SK-N-SH (cell line): ENCODE measurements around the gene MCM3AP. TPM values are rescaled to one million over a fixed set of nuclear protein-coding genes. Genes with fewer than 3 reads are reported as not detected.

Source experiments
- CTCF ChIA-PET: fragments of 300-600, 350-600 bp; formaldehyde crosslinking; extraction: SDS; loops from one replicate; lab custom pipeline; 2021; lab: Yijun Ruan, JAX
- POLR2A ChIA-PET: fragments of 350-600 bp; sonication (Branson Sonifier 250); formaldehyde crosslinking; extraction: SDS; loops from one replicate; lab custom pipeline; 2020; ENCODE audit warnings: antibody characterized with exemption, inconsistent platforms; lab: Yijun Ruan, JAX
- DNase-seq: peaks from one replicate; pipeline ENCODE4 v3.0.0; 2012
- H2AFZ ChIP-seq: fragments of 200-600 bp; sonication (generic); 2 replicates; pipeline ENCODE4 v1.8.1; 2016; ENCODE audit warnings: antibody characterized with exemption, mild to moderate bottlenecking, low read depth
- H3F3A ChIP-seq: fragments of 200-600 bp; sonication (generic); replicated peaks from 2 replicates; pipeline ENCODE3; 2016; ENCODE audit warnings: antibody characterized with exemption, mild to moderate bottlenecking; ENCODE audit not compliant: insufficient read depth
- H3K27ac ChIP-seq, 2 experiments: fragments of 200-500 bp in 1 of 2; fragments of 200-600 bp in 1 of 2; sonication (Bioruptor generic) in 1 of 2; sonication (generic), shearing (Covaris generic) in 1 of 2; 2 replicates each; pipeline versions ENCODE4 v1.5.1 to v1.6.1; 2014 to 2016; ENCODE audit warnings: low read depth in 2 of 2, inconsistent platforms in 1 of 2, low read length in 1 of 2, mild to moderate bottlenecking in 1 of 2, mixed read lengths in 1 of 2
- H3K27me3 ChIP-seq: fragments of 200-600 bp; sonication (generic), shearing (Covaris generic); 2 replicates; pipeline ENCODE4 v1.6.1; 2016; ENCODE audit warnings: mixed run types; ENCODE audit not compliant: insufficient read depth
- H3K36me3 ChIP-seq, 2 experiments: fragments of 200-500 bp in 1 of 2; fragments of 200-600 bp in 1 of 2; sonication (Bioruptor generic) in 1 of 2; sonication (generic) in 1 of 2; replicated peaks in 1 of 2; 2 replicates each; pipeline versions ENCODE3 to v1.5.1; 2014 to 2016; ENCODE audit warnings: low read length in 1 of 2, mild to moderate bottlenecking in 1 of 2; ENCODE audit not compliant: insufficient read depth in 2 of 2, control insufficient read depth in 1 of 2
- H3K4me1 ChIP-seq, 2 experiments: fragments of 200-500 bp in 1 of 2; fragments of 200-600 bp in 1 of 2; sonication (Bioruptor generic) in 1 of 2; sonication (generic), shearing (Covaris generic) in 1 of 2; 2 replicates each; pipeline versions ENCODE4 v1.5.1 to v1.6.1; 2014 to 2016; ENCODE audit warnings: low read depth in 1 of 2, low read length in 1 of 2, mixed run types in 1 of 2; ENCODE audit not compliant: insufficient read depth in 2 of 2, control insufficient read depth in 1 of 2
- H3K4me2 ChIP-seq: fragments of 200-600 bp; sonication (generic), shearing (Covaris generic); 2 replicates; pipeline ENCODE4 v1.6.1; 2017; ENCODE audit warnings: mixed run types
- H3K4me3 ChIP-seq, 2 experiments: fragments of 200-500 bp in 1 of 2; fragments of 200-600 bp in 1 of 2; sonication (Bioruptor generic) in 1 of 2; sonication (generic), shearing (Covaris generic) in 1 of 2; 2 replicates each; pipeline versions ENCODE4 v1.5.1 to v1.8.1; 2014 to 2016; ENCODE audit warnings: low read depth in 2 of 2, inconsistent platforms in 1 of 2, low read length in 1 of 2, mild to moderate bottlenecking in 1 of 2, mixed read lengths in 1 of 2, moderate library complexity in 1 of 2
- H3K79me2 ChIP-seq: fragments of 200-600 bp; sonication (generic); 2 replicates; pipeline ENCODE4 v1.8.1; 2017; ENCODE audit warnings: mild to moderate bottlenecking; ENCODE audit not compliant: insufficient read depth
- H3K9ac ChIP-seq: fragments of 200-600 bp; sonication (generic); 2 replicates; pipeline ENCODE4 v1.6.1; 2017; ENCODE audit warnings: mixed run types
- H3K9me2 ChIP-seq: fragments of 200-600 bp; sonication (generic); 2 replicates; pipeline ENCODE4 v1.6.1; 2017; ENCODE audit warnings: mixed run types
- H3K9me3 ChIP-seq: fragments of 200-600 bp; sonication (generic); 2 replicates; pipeline ENCODE4 v1.6.1; 2017; ENCODE audit warnings: mixed run types, mild to moderate bottlenecking, moderate library complexity
- H4K20me1 ChIP-seq: fragments of 200-600 bp; sonication (generic); 2 replicates; pipeline ENCODE4 v1.6.1; 2017; ENCODE audit warnings: mild to moderate bottlenecking, mixed run types; ENCODE audit not compliant: insufficient read depth
- CHD2 ChIP-seq: fragments of 150-350 bp; IDR thresholded peaks from 2 replicates; pipeline ENCODE4 v1.6.1; 2018; ENCODE audit warnings: low read length; ENCODE audit not compliant: partially characterized antibody
- CTCF ChIP-seq: fragments of 200-600 bp; sonication (generic); IDR thresholded peaks from 2 replicates; pipeline ENCODE4 v1.6.1; 2017; ENCODE audit warnings: antibody characterized with exemption, mild to moderate bottlenecking, moderate library complexity
- ELF1 ChIP-seq: IDR thresholded peaks from 2 replicates; pipeline ENCODE4 v1.4.0; 2012
- EP300 ChIP-seq, 2 experiments: IDR thresholded peaks; 2 replicates each; pipeline versions ENCODE4 v1.4.0 to v1.6.1; 2012; ENCODE audit warnings: borderline replicate concordance in 1 of 2, low read depth in 1 of 2, low read length in 1 of 2
- FOXM1 ChIP-seq: IDR thresholded peaks from 2 replicates; pipeline ENCODE4 v1.4.0; 2012; ENCODE audit warnings: low read depth, mild to moderate bottlenecking
- GABPA ChIP-seq: IDR thresholded peaks from 2 replicates; pipeline ENCODE4 v1.4.0; 2012; ENCODE audit warnings: low read depth, mild to moderate bottlenecking
- IRF3 ChIP-seq: fragments of 150-350 bp; IDR thresholded peaks from 2 replicates; pipeline ENCODE4 v1.6.1; 2016; ENCODE audit warnings: mild to moderate bottlenecking, low read depth, low read length
- MAX ChIP-seq: IDR thresholded peaks from 2 replicates; pipeline ENCODE4 v1.4.0; 2012; ENCODE audit warnings: low read depth
- MXI1 ChIP-seq: IDR thresholded peaks from 2 replicates; pipeline ENCODE4 v1.6.1; 2012; ENCODE audit warnings: mild to moderate bottlenecking, low read depth, low read length, improper control_type of control experiment
- NRF1 ChIP-seq: IDR thresholded peaks from 2 replicates; pipeline ENCODE4 v1.6.1; 2012; ENCODE audit warnings: low read depth, mild to moderate bottlenecking, low read length
- RAD21 ChIP-seq: IDR thresholded peaks from 2 replicates; pipeline ENCODE4 v1.6.1; 2012; ENCODE audit warnings: mild to moderate bottlenecking, low read length
- SIN3A ChIP-seq: IDR thresholded peaks from 2 replicates; pipeline ENCODE4 v1.6.1; 2012; ENCODE audit warnings: low read depth, mild to moderate bottlenecking, low read length, moderate library complexity, borderline replicate concordance
- SMC3 ChIP-seq: IDR thresholded peaks from 2 replicates; pipeline ENCODE4 v1.6.1; 2012; ENCODE audit warnings: low read depth, low read length, improper control_type of control experiment
- TAF1 ChIP-seq: IDR thresholded peaks from 2 replicates; pipeline ENCODE4 v1.6.1; 2012; ENCODE audit warnings: low read depth, mild to moderate bottlenecking, low read length, moderate library complexity, borderline replicate concordance
- TEAD4 ChIP-seq: IDR thresholded peaks from 2 replicates; pipeline ENCODE4 v1.4.0; 2012; ENCODE audit warnings: mild to moderate bottlenecking, borderline replicate concordance; ENCODE audit not compliant: insufficient read depth
- WGBS: methylation state at CpG from one replicate; pipeline ENCODE4 v1.1.6; 2017; ENCODE audit warnings: low lambda C conversion rate; 5-methylcytosine and 5-hydroxymethylcytosine counted together
- polyA plus RNA-seq, 3 experiments: library from polyadenylated mRNA; depleted of rRNA; stranded (reverse); fragments of >200 nt; gene quantifications; 2 replicates each; pipeline ENCODE4 v1.2.3, GENCODE V29; 2012
- TF ChIP-seq, protein P1 (sequence below): IDR thresholded peaks from 2 replicates; pipeline ENCODE4; 2012

The MCM3AP gene
- polyA plus RNA-seq, 1 of the 3 experiments (the other 2 are of a cell fraction), result 42.9 TPM

GRCh38 chr21:46255758-46256337 is 29.6 kb downstream of the MCM3AP start (continued):
- TF ChIP-seq SMC3, result no peak
- TF ChIP-seq CTCF, result no peak
- TF ChIP-seq MXI1, result no peak

DNA sequence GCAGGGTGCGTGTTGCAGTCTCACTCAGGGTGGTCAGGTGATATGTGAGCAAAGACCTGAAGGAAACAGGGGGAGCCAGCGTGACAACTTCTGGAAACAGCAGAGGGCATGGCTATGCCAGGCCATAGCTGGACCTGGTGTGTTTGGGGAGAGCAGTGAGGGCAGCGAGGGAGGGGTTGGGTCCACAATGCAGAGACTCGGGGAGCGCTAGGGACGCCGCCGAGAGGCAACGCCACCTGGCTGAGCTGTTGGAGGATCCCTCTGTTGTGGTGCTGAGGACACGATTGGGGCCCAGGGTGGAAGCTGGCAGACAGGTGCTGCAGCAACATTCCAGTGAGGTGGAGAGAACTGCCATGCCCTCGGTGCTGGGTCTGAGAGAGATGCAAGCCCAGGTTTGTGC is 30.2 kb downstream of the MCM3AP start:
- no peak overlapping the region for H3K27ac ChIP-seq
- H4K20me1 ChIP-seq, result no peaks in the 10 kb centered on the region
- peaks cover 66 to 69% of the 10 kb centered on the region in 2 experiments for H3K36me3 ChIP-seq
- TF ChIP-seq, protein P1, sequence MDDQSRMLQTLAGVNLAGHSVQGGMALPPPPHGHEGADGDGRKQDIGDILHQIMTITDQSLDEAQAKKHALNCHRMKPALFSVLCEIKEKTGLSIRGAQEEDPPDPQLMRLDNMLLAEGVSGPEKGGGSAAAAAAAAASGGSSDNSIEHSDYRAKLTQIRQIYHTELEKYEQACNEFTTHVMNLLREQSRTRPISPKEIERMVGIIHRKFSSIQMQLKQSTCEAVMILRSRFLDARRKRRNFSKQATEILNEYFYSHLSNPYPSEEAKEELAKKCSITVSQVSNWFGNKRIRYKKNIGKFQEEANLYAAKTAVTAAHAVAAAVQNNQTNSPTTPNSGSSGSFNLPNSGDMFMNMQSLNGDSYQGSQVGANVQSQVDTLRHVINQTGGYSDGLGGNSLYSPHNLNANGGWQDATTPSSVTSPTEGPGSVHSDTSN, result no peak
- TF ChIP-seq MAX, result no peak
- TF ChIP-seq TEAD4, result no peak
- no peak for TF ChIP-seq GABPA
- TF ChIP-seq SMC3, result no peak
- TF ChIP-seq SIN3A, result no peak
- TF ChIP-seq NRF1, result no peak
- no peak for TF ChIP-seq EP300 (IDR thresholded peaks at IDR 0.05; ENCODE audit: borderline replicate concordance in 1 of 2, low read depth in 1 of 2, low read length in 1 of 2)
- no peak for TF ChIP-seq ELF1
- no peak for TF ChIP-seq TAF1
- TF ChIP-seq RAD21, result no peak
- TF ChIP-seq CHD2, result no peak
- TF ChIP-seq FOXM1, result no peak
- TF ChIP-seq MXI1, result no peak
- no peak for TF ChIP-seq IRF3
- H3K9me2 ChIP-seq, result no peaks in the 10 kb centered on the region
- H3F3A ChIP-seq, result peaks cover 9% of the 10 kb centered on the region
- CTCF ChIA-PET, result interaction anchor here (0.7 kb wide), 1 partner anchor 10 kb away, joined by 3 read pairs; no protein-coding TSS in a partner anchor
- H3K9ac ChIP-seq, result no peak overlapping the region
- no peak overlapping the region for H3K4me3 ChIP-seq
- H3K4me1 ChIP-seq, result no peaks in the 10 kb centered on the region
- no peak overlapping the region for H3K4me2 ChIP-seq
- H3K27me3 ChIP-seq, result no peaks in the 10 kb centered on the region
- DNase-seq, result no peak
- POLR2A ChIA-PET, result interaction anchor here (0.6 kb wide), 1 partner anchor 64 kb away, joined by 3 read pairs; no protein-coding TSS in a partner anchor
- H2AFZ ChIP-seq, result no peak overlapping the region
- H3K79me2 ChIP-seq, result no peaks in the 10 kb centered on the region
- WGBS, result 92% methylated on average over 10 of the region's 11 CpGs
- H3K9me3 ChIP-seq, result no peaks in the 10 kb centered on the region
